Measurements from ENCODE around the gene RPL18A. TPM values are rescaled to one million over a fixed set of nuclear protein-coding genes. Genes with fewer than 3 reads are reported as not detected.

RPL18A gene
- total and polyA plus RNA-seq, 2 donors (not counting 1 experiment from before 2014, with no cell fraction given) = 3,228 to 3,761 TPM

DNA sequence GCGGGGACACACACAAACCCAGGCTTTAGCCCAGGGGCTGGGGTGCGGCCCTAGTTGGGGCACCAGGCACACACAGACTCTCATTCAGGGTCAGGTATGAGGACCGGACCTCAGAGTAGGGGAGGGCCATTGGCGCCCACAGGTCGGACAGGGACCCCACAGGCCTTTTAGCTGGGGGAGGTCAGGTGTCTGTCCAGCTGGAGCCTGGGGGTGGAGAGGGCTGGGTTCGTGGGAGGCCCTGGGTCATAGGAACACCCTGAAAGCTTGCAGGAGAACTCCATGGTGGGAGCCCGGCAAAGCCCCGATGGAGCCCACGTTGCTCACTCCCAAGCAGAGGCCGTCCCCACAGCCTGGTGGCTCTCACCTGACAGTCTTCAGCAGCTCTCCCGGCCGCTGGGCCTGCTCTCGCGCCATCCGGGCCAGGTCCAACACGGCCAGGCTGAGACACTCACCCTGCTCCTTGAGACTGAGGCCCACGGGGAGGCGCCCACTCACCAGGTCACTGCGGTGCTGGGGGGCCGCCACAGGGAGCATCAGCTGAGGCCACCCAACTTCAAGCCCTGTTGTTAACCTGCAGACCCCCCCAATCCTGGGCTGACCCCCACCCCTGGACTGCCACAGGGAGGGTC lies 16.9 kb upstream of the RPL18A start:
- H3K27ac Mint-ChIP-seq = no peak overlapping the region
- no peak for TF ChIP-seq EZH2 (IDR thresholded peaks at IDR 0.05; ENCODE audit: borderline replicate concordance, insufficient read depth, low read depth, low read length, poor library complexity, severe bottlenecking)
- TF ChIP-seq, protein P1, sequence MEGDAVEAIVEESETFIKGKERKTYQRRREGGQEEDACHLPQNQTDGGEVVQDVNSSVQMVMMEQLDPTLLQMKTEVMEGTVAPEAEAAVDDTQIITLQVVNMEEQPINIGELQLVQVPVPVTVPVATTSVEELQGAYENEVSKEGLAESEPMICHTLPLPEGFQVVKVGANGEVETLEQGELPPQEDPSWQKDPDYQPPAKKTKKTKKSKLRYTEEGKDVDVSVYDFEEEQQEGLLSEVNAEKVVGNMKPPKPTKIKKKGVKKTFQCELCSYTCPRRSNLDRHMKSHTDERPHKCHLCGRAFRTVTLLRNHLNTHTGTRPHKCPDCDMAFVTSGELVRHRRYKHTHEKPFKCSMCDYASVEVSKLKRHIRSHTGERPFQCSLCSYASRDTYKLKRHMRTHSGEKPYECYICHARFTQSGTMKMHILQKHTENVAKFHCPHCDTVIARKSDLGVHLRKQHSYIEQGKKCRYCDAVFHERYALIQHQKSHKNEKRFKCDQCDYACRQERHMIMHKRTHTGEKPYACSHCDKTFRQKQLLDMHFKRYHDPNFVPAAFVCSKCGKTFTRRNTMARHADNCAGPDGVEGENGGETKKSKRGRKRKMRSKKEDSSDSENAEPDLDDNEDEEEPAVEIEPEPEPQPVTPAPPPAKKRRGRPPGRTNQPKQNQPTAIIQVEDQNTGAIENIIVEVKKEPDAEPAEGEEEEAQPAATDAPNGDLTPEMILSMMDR (IDR thresholded peaks at IDR 0.05) = no peak
- H3K4me1 Mint-ChIP-seq = peaks cover 30% of the 10 kb centered on the region
- H3K4me3 Mint-ChIP-seq = no peak overlapping the region
- Histone ChIP-seq H3K4me1 (ENCODE audit: control insufficient read depth in 2 of 2, insufficient read depth in 2 of 2, low read length in 2 of 2) (peaks cover 23 to 43% of the 10 kb centered on the region in 2 donors), H2AFZ (ENCODE audit: insufficient read depth, low read depth, low read length, poor library complexity, severe bottlenecking) (no peak overlapping the region), H4K20me1 (ENCODE audit: control insufficient read depth, insufficient read depth, low read length, poor library complexity, severe bottlenecking) (peaks cover 46% of the 10 kb centered on the region), H3K36me3 (replicated peaks in 1 of 2; ENCODE audit: control extremely low read depth in 1 of 2, control insufficient read depth in 1 of 2, extremely low read depth in 1 of 2, insufficient read depth in 2 of 2, low read length in 1 of 2) (peaks cover 0 to 63% of the 10 kb centered on the region in 2 experiments), H3K79me2 (ENCODE audit: control insufficient read depth, insufficient read depth, low read length) (peaks cover 77% of the 10 kb centered on the region), H3K9ac (ENCODE audit: low read length) (no peak overlapping the region), H3K4me2 (replicated peaks; ENCODE audit: low read depth, low read length, poor library complexity, severe bottlenecking) (no peak overlapping the region), H3K27me3 (replicated peaks in 1 of 4; ENCODE audit: control extremely low read depth in 1 of 4, control insufficient read depth in 3 of 4, insufficient read depth in 4 of 4, low read length in 3 of 4) (no peaks in the 10 kb centered on the region), H3K9me3 (ENCODE audit: control extremely low read depth in 1 of 3, control insufficient read depth in 2 of 3, insufficient read depth in 1 of 3, low read length in 2 of 3) (peaks cover 0 to 6% (median 0%) of the 10 kb centered on the region in 3 donors), H3K4me3 (ENCODE audit: control extremely low read depth in 1 of 5, extremely low read depth in 1 of 5, insufficient read depth in 1 of 5, low read depth in 2 of 5, low read length in 4 of 5) (no peak overlapping the region), H3K27ac (ENCODE audit: low read length in 2 of 2) (no peak overlapping the region)
- CTCF ChIA-PET = no interaction called here
- DNase-seq (no peak), ATAC-seq (ENCODE audit: low read depth) (no peak)
- intact Hi-C loops (cut with micrococcal nuclease) = no loop called here
- 95% methylated on average over 20 of the region's 20 CpGs for WGBS (ENCODE audit: insufficient coverage)
- H3K27me3 Mint-ChIP-seq = no peaks in the 10 kb centered on the region
- POLR2A ChIA-PET = interaction anchor here (0.5 to 0.6 kb wide), 2 partner anchors 164 to 426 kb away, joined by 5 read pairs; no protein-coding TSS in a partner anchor
- no peaks in the 10 kb centered on the region for H3K9me3 Mint-ChIP-seq (ENCODE audit: insufficient read depth)

DNA sequence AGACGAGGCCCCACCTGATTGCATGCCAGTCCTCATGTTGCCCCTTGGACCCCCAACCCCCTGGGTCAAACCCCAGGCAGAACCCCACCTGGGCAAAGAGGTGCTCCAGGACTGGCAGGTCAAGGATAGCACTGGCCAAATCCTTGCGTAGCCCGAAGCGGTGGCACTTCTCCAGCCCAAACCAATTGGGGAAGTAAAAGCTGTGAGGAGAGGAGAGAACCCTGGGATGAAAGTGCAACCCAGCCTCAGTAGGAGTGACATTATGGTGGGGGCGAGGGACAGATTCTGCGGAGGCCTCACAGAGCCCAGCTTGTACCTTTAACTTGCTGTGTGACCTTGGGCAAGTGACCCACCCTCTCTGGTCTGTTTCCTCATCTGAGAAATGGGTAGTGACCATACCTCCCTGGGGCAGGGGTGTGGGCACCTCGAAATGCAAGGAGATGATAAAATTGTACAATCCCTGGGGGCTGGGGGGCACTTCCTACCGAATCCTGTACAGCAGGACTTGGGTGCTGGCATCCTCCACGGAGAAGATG lies 16.4 kb upstream of the RPL18A start:
- Mint-ChIP-seq H3K4me1 (peaks cover 36% of the 10 kb centered on the region), H3K27ac (peak overlapping the region; percentile 15), H3K4me3 (no peak overlapping the region), H3K9me3 (ENCODE audit: insufficient read depth) (no peaks in the 10 kb centered on the region), H3K27me3 (no peaks in the 10 kb centered on the region)
- no peak overlapping the region for H3K9ac ChIP-seq (ENCODE audit: low read length)
- no peak overlapping the region for H3K4me2 ChIP-seq (replicated peaks; ENCODE audit: low read depth, low read length, poor library complexity, severe bottlenecking)
- 96% methylated on average over 8 of the region's 9 CpGs for WGBS (ENCODE audit: insufficient coverage)
- peaks cover 77% of the 10 kb centered on the region for H3K79me2 ChIP-seq (ENCODE audit: control insufficient read depth, insufficient read depth, low read length)
- intact Hi-C loops (cut with micrococcal nuclease) = no loop called here
- CTCF ChIA-PET = no interaction called here
- H2AFZ ChIP-seq (ENCODE audit: insufficient read depth, low read depth, low read length, poor library complexity, severe bottlenecking) = no peak overlapping the region
- POLR2A ChIA-PET = interaction anchor here (0.5 kb wide), 1 partner anchor 427 kb away, joined by 5 read pairs; no protein-coding TSS in a partner anchor
- peaks cover 0 to 6% (median 0%) of the 10 kb centered on the region in 3 donors for H3K9me3 ChIP-seq (ENCODE audit: control extremely low read depth in 1 of 3, control insufficient read depth in 2 of 3, insufficient read depth in 1 of 3, low read length in 2 of 3)
- H3K4me3 ChIP-seq (ENCODE audit: control extremely low read depth in 1 of 5, extremely low read depth in 1 of 5, insufficient read depth in 1 of 5, low read depth in 2 of 5, low read length in 4 of 5) = no peak overlapping the region
- no peak for ATAC-seq (ENCODE audit: low read depth)
- no peak overlapping the region for H3K27ac ChIP-seq (ENCODE audit: low read length in 2 of 2)
- H4K20me1 ChIP-seq (ENCODE audit: control insufficient read depth, insufficient read depth, low read length, poor library complexity, severe bottlenecking) = peaks cover 46% of the 10 kb centered on the region
- peaks cover 0 to 57% of the 10 kb centered on the region in 2 experiments for H3K36me3 ChIP-seq (replicated peaks in 1 of 2; ENCODE audit: control extremely low read depth in 1 of 2, control insufficient read depth in 1 of 2, extremely low read depth in 1 of 2, insufficient read depth in 2 of 2, low read length in 1 of 2)
- TF ChIP-seq EZH2 (IDR thresholded peaks at IDR 0.05; ENCODE audit: borderline replicate concordance, insufficient read depth, low read depth, low read length, poor library complexity, severe bottlenecking) = no peak
- TF ChIP-seq, protein P1 (IDR thresholded peaks at IDR 0.05) = no peak
- H3K4me1 ChIP-seq (ENCODE audit: control insufficient read depth in 2 of 2, insufficient read depth in 2 of 2, low read length in 2 of 2) = peaks cover 27 to 49% of the 10 kb centered on the region in 2 donors
- DNase-seq = no peak
- no peaks in the 10 kb centered on the region for H3K27me3 ChIP-seq (replicated peaks in 1 of 4; ENCODE audit: control extremely low read depth in 1 of 4, control insufficient read depth in 3 of 4, insufficient read depth in 4 of 4, low read length in 3 of 4)

Data from B cell (primary cell).